ENCODE results near the gene GSTO2. TPM values are rescaled to one million over a fixed set of nuclear protein-coding genes. Genes with fewer than 3 reads are reported as not detected.
A peak's percentile ranks its signal among the peaks of the same experiment; 100 is the strongest.

GSTO2 gene
- total RNA-seq, 2 donors from 2014 or later = 0.28 to 1.4 TPM

GRCh38 chr10:104318326-104318725 is 49.3 kb downstream of the GSTO2 start:
- ATAC-seq (replicated peaks) = no peak
- H3K4me3 Mint-ChIP-seq = no peak overlapping the region
- peaks cover 16% of the 10 kb centered on the region for H3K36me3 Mint-ChIP-seq (ENCODE audit: low read depth)
- no peak overlapping the region for H3K27ac Mint-ChIP-seq
- H3K4me1 Mint-ChIP-seq = peaks cover 23% of the 10 kb centered on the region
- H3K9me3 Mint-ChIP-seq = no peaks in the 10 kb centered on the region
- no peaks in the 10 kb centered on the region for H3K27me3 Mint-ChIP-seq

- Mint-ChIP-seq H3K27me3 (no peaks in the 10 kb centered on the region), H3K4me3 (no peak overlapping the region), H3K36me3 (ENCODE audit: low read depth) (peaks cover 10% of the 10 kb centered on the region), H3K4me1 (peaks cover 28% of the 10 kb centered on the region), H3K9me3 (no peaks in the 10 kb centered on the region), H3K27ac (peak overlapping the region; percentile 52)
- no peak for ATAC-seq (replicated peaks)
Observed at GRCh38 chr10:104318810-104319741, 50.1 kb downstream of the GSTO2 start.

- Mint-ChIP-seq H3K4me3 (peak overlapping the region; percentile 88), H3K36me3 (ENCODE audit: low read depth) (peaks cover 19% of the 10 kb centered on the region), H3K4me1 (peaks cover 42% of the 10 kb centered on the region), H3K27me3 (no peaks in the 10 kb centered on the region), H3K27ac (no peak overlapping the region), H3K9me3 (no peaks in the 10 kb centered on the region)
- no peak for ATAC-seq (replicated peaks)
Observed at GRCh38 chr10:104321226-104321625, 52.2 kb downstream of the GSTO2 start.

- Mint-ChIP-seq H3K4me1 (peaks cover 49% of the 10 kb centered on the region), H3K27me3 (no peaks in the 10 kb centered on the region), H3K4me3 (peak overlapping the region; percentile 88), H3K9me3 (no peaks in the 10 kb centered on the region), H3K27ac (peak overlapping the region; percentile 92), H3K36me3 (ENCODE audit: low read depth) (peaks cover 24% of the 10 kb centered on the region)
- peak; percentile 18 for ATAC-seq (replicated peaks)
Observed at GRCh38 chr10:104321725-104322415, 52.9 kb downstream of the GSTO2 start.

- Mint-ChIP-seq H3K36me3 (ENCODE audit: low read depth) (peaks cover 29% of the 10 kb centered on the region), H3K4me3 (peak overlapping the region; percentile 88), H3K27me3 (no peaks in the 10 kb centered on the region), H3K27ac (peak overlapping the region; percentile 92), H3K4me1 (peaks cover 54% of the 10 kb centered on the region), H3K9me3 (no peaks in the 10 kb centered on the region)
- peak; percentile 65 for ATAC-seq (replicated peaks)
Observed at GRCh38 chr10:104322416-104322782, 53.4 kb downstream of the GSTO2 start.

GRCh38 chr10:104323085-104323484 is 54.1 kb downstream of the GSTO2 start:
- Mint-ChIP-seq H3K9me3 (no peaks in the 10 kb centered on the region), H3K27ac (peak overlapping the region; percentile 92), H3K36me3 (ENCODE audit: low read depth) (peaks cover 29% of the 10 kb centered on the region), H3K4me3 (peak overlapping the region; percentile 88), H3K27me3 (no peaks in the 10 kb centered on the region), H3K4me1 (peaks cover 57% of the 10 kb centered on the region)
- ATAC-seq (replicated peaks) = no peak

GRCh38 chr10:104323760-104324201 is 54.8 kb downstream of the GSTO2 start:
- Mint-ChIP-seq H3K27me3 (no peaks in the 10 kb centered on the region), H3K27ac (peak overlapping the region; percentile 97), H3K9me3 (no peaks in the 10 kb centered on the region), H3K4me1 (peaks cover 63% of the 10 kb centered on the region), H3K36me3 (ENCODE audit: low read depth) (peaks cover 29% of the 10 kb centered on the region), H3K4me3 (peak overlapping the region; percentile 88)
- no peak for ATAC-seq (replicated peaks)

GRCh38 chr10:104324221-104324686 is 55.3 kb downstream of the GSTO2 start:
- peak overlapping the region; percentile 88 for H3K4me3 Mint-ChIP-seq
- peak overlapping the region; percentile 97 for H3K27ac Mint-ChIP-seq
- H3K27me3 Mint-ChIP-seq = no peaks in the 10 kb centered on the region
- peaks cover 67% of the 10 kb centered on the region for H3K4me1 Mint-ChIP-seq
- no peak for ATAC-seq (replicated peaks)
- H3K9me3 Mint-ChIP-seq = no peaks in the 10 kb centered on the region
- H3K36me3 Mint-ChIP-seq (ENCODE audit: low read depth) = peaks cover 29% of the 10 kb centered on the region

- H3K27me3 Mint-ChIP-seq = no peaks in the 10 kb centered on the region
- H3K4me3 Mint-ChIP-seq = peak overlapping the region; percentile 88
- peaks cover 72% of the 10 kb centered on the region for H3K4me1 Mint-ChIP-seq
- peaks cover 29% of the 10 kb centered on the region for H3K36me3 Mint-ChIP-seq (ENCODE audit: low read depth)
- peak overlapping the region; percentile 97 for H3K27ac Mint-ChIP-seq
- no peak for ATAC-seq (replicated peaks)
- no peaks in the 10 kb centered on the region for H3K9me3 Mint-ChIP-seq
Observed at GRCh38 chr10:104324931-104325330, 55.9 kb downstream of the GSTO2 start.

GRCh38 chr10:104325436-104326435 is 56.8 kb downstream of the GSTO2 start:
- ATAC-seq (replicated peaks) = no peak
- peak overlapping the region; percentile 97 for H3K27ac Mint-ChIP-seq
- H3K4me1 Mint-ChIP-seq = peaks cover 74% of the 10 kb centered on the region
- no peaks in the 10 kb centered on the region for H3K9me3 Mint-ChIP-seq
- peaks cover 29% of the 10 kb centered on the region for H3K36me3 Mint-ChIP-seq (ENCODE audit: low read depth)
- H3K4me3 Mint-ChIP-seq = peak overlapping the region; percentile 88
- H3K27me3 Mint-ChIP-seq = no peaks in the 10 kb centered on the region

GRCh38 chr10:104326991-104327610 is 58.1 kb downstream of the GSTO2 start:
- H3K36me3 Mint-ChIP-seq (ENCODE audit: low read depth) = peaks cover 29% of the 10 kb centered on the region
- H3K27me3 Mint-ChIP-seq = no peaks in the 10 kb centered on the region
- H3K27ac Mint-ChIP-seq = peak overlapping the region; percentile 97
- H3K9me3 Mint-ChIP-seq = no peaks in the 10 kb centered on the region
- peak overlapping the region; percentile 88 for H3K4me3 Mint-ChIP-seq
- peaks cover 71% of the 10 kb centered on the region for H3K4me1 Mint-ChIP-seq
- ATAC-seq (replicated peaks) = no peak

GRCh38 chr10:104327745-104328645 is 59.0 kb downstream of the GSTO2 start:
- peak overlapping the region; percentile 88 for H3K4me3 Mint-ChIP-seq
- H3K36me3 Mint-ChIP-seq (ENCODE audit: low read depth) = peaks cover 33% of the 10 kb centered on the region
- peaks cover 69% of the 10 kb centered on the region for H3K4me1 Mint-ChIP-seq
- peak; percentile 11 for ATAC-seq (replicated peaks)
- no peaks in the 10 kb centered on the region for H3K9me3 Mint-ChIP-seq
- no peaks in the 10 kb centered on the region for H3K27me3 Mint-ChIP-seq
- peak overlapping the region; percentile 97 for H3K27ac Mint-ChIP-seq

GRCh38 chr10:104328646-104328895 is 59.6 kb downstream of the GSTO2 start:
- H3K4me1 Mint-ChIP-seq = peaks cover 73% of the 10 kb centered on the region
- H3K9me3 Mint-ChIP-seq = no peaks in the 10 kb centered on the region
- peak overlapping the region; percentile 88 for H3K4me3 Mint-ChIP-seq
- no peak for ATAC-seq (replicated peaks)
- peak overlapping the region; percentile 97 for H3K27ac Mint-ChIP-seq
- no peaks in the 10 kb centered on the region for H3K27me3 Mint-ChIP-seq
- peaks cover 38% of the 10 kb centered on the region for H3K36me3 Mint-ChIP-seq (ENCODE audit: low read depth)

Measured in activated T-helper 17 cell treated with anti-CD3 and anti-CD28 coated beads, Interleukin-2, amount 50 U/mL, for 72 hours (primary cell).